ENCODE measurements around the gene PRKRA. TPM values are rescaled to one million over a fixed set of nuclear protein-coding genes. Genes with fewer than 3 reads are reported as not detected.

PRKRA gene
- total RNA-seq, 3 donors from 2014 or later, result 61.3 to 73.9 (median 69.1) TPM

GRCh38 chr2:178395295-178395694, 55.7 kb downstream of the PRKRA start:
- Histone ChIP-seq H3K4me3 (no peak overlapping the region), H3K36me3 (no peaks in the 10 kb centered on the region), H3K9me3 (no peaks in the 10 kb centered on the region), H3K4me1 (no peaks in the 10 kb centered on the region), H3K27me3 (no peaks in the 10 kb centered on the region), H3K27ac (no peak overlapping the region)
- intact Hi-C loops (cut with DNase I; ENCODE audit: low total_unique reads), result no loop called here
- no peak for TF ChIP-seq POLR2A (IDR thresholded peaks at IDR 0.05)
- no peak for TF ChIP-seq POLR2AphosphoS5 (IDR thresholded peaks at IDR 0.05)
- TF ChIP-seq, protein P1, sequence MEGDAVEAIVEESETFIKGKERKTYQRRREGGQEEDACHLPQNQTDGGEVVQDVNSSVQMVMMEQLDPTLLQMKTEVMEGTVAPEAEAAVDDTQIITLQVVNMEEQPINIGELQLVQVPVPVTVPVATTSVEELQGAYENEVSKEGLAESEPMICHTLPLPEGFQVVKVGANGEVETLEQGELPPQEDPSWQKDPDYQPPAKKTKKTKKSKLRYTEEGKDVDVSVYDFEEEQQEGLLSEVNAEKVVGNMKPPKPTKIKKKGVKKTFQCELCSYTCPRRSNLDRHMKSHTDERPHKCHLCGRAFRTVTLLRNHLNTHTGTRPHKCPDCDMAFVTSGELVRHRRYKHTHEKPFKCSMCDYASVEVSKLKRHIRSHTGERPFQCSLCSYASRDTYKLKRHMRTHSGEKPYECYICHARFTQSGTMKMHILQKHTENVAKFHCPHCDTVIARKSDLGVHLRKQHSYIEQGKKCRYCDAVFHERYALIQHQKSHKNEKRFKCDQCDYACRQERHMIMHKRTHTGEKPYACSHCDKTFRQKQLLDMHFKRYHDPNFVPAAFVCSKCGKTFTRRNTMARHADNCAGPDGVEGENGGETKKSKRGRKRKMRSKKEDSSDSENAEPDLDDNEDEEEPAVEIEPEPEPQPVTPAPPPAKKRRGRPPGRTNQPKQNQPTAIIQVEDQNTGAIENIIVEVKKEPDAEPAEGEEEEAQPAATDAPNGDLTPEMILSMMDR (IDR thresholded peaks at IDR 0.05), result no peak
- DNase-seq (ENCODE audit: low spot score in 2 of 2), result no peak

DNA sequence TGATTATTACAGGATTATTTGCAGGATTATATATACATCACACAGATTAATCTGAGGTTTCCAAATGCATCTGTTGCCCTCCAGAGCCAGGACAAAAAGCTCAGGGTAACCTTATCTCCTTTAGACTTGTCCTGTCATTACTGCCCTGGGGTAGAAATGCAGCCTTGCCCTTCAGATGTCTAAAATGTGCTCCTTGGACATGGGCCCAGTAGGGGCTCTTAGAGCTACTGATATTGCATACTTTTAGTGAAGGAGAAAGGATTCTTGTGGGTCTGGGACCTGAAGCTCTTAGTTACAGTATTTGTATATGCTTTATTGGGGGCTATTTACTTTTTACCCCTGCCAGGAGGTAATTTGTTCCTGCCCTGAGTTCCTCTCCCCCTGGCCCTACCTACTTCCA, 56.1 kb downstream of the PRKRA start:
- Histone ChIP-seq H3K4me1 (no peaks in the 10 kb centered on the region), H3K27me3 (no peaks in the 10 kb centered on the region), H3K9me3 (no peaks in the 10 kb centered on the region), H3K4me3 (no peak overlapping the region), H3K27ac (no peak overlapping the region), H3K36me3 (no peaks in the 10 kb centered on the region)
- no peak for DNase-seq (ENCODE audit: low spot score in 2 of 2)
- TF ChIP-seq POLR2AphosphoS5 (IDR thresholded peaks at IDR 0.05), result no peak
- TF ChIP-seq, protein P1 (IDR thresholded peaks at IDR 0.05), result no peak
- no peak for TF ChIP-seq POLR2A (IDR thresholded peaks at IDR 0.05)
- intact Hi-C loops (cut with DNase I; ENCODE audit: low total_unique reads), result no loop called here

- H3K4me1 ChIP-seq, result no peaks in the 10 kb centered on the region
- H3K4me3 ChIP-seq, result no peak overlapping the region
- TF ChIP-seq POLR2AphosphoS5 (IDR thresholded peaks at IDR 0.05), result no peak
- no peak overlapping the region for H3K27ac ChIP-seq
- intact Hi-C loops (cut with DNase I; ENCODE audit: low total_unique reads), result no loop called here
- DNase-seq (ENCODE audit: low spot score in 2 of 2), result no peak
- no peaks in the 10 kb centered on the region for H3K9me3 ChIP-seq
- H3K27me3 ChIP-seq, result no peaks in the 10 kb centered on the region
- H3K36me3 ChIP-seq, result no peaks in the 10 kb centered on the region
Measured at GRCh38 chr2:178392215-178392614, 58.8 kb downstream of the PRKRA start.

- Histone ChIP-seq H3K4me1 (no peaks in the 10 kb centered on the region), H3K9me3 (no peaks in the 10 kb centered on the region), H3K36me3 (no peaks in the 10 kb centered on the region), H3K27me3 (no peaks in the 10 kb centered on the region), H3K4me3 (no peak overlapping the region), H3K27ac (no peak overlapping the region)
- intact Hi-C loops (cut with DNase I; ENCODE audit: low total_unique reads), result no loop called here
- DNase-seq (ENCODE audit: low spot score in 2 of 2), result no peak
- TF ChIP-seq, protein P1 (IDR thresholded peaks at IDR 0.05), result no peak
- TF ChIP-seq POLR2AphosphoS5 (IDR thresholded peaks at IDR 0.05) (no peak), POLR2A (IDR thresholded peaks at IDR 0.05) (no peak)
Measured at GRCh38 chr2:178391701-178392100, 59.3 kb downstream of the PRKRA start.

DNA sequence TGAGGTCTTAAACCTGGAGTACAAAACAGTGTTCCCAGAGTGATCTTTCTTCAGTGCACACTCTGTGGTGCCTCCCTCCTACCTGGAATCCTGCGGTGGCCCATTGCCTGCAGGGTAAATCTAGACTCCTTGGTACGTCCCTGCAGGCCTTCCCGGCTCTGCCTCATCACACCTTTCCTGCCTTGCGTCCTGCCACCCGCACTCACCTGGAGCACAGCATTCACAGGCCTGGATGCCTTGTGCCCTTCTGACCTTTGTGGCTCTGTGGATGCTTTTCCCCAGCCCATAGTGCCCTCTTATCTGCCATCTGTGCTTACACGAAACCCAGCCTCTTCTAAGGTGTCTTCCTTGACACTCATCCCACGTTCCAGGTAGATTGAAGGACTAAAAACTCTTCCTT, 62.7 kb downstream of the PRKRA start:
- Histone ChIP-seq H3K4me3 (no peak overlapping the region), H3K9me3 (no peaks in the 10 kb centered on the region), H3K36me3 (no peaks in the 10 kb centered on the region), H3K27ac (no peak overlapping the region), H3K27me3 (no peaks in the 10 kb centered on the region), H3K4me1 (no peaks in the 10 kb centered on the region)
- no peak for DNase-seq (ENCODE audit: low spot score in 2 of 2)
- TF ChIP-seq, protein P1 (IDR thresholded peaks at IDR 0.05), result no peak
- TF ChIP-seq POLR2AphosphoS5 (IDR thresholded peaks at IDR 0.05) (no peak), POLR2A (IDR thresholded peaks at IDR 0.05) (no peak)
- intact Hi-C loops (cut with DNase I; ENCODE audit: low total_unique reads), result no loop called here

DNA sequence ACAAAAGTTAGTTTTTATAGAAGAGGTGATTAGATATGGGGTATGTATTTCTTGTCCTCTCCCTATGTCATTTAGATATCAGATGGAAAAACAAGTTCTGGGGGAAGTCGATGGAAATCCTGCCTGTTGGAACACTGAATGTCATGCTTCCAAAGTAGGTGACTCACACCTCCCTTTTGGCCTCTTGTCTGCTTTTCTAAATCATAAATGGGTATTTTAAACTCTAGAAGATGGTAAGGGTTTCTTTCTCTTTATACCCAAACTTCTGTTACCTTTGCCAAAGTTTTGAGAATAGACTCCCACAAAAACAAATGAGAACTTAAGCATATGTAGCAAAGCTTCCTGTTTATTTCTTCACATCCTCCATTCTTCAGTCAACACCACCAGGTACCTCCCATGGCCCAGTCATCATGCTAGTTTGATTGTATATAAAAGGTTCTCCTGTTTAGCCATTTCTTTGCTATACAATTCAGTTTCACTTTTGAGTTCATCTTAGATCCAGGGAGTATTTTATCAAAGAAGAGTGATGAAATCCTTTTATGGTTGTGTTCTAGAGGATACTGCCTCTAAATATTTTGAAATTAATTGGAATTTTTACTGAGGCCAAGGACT, 63.9 kb downstream of the PRKRA start:
- TF ChIP-seq, protein P1 (IDR thresholded peaks at IDR 0.05), result no peak
- no peak for TF ChIP-seq POLR2A (IDR thresholded peaks at IDR 0.05)
- no peak for TF ChIP-seq POLR2AphosphoS5 (IDR thresholded peaks at IDR 0.05)
- Histone ChIP-seq H3K4me1 (no peaks in the 10 kb centered on the region), H3K27me3 (no peaks in the 10 kb centered on the region), H3K4me3 (no peak overlapping the region), H3K9me3 (no peaks in the 10 kb centered on the region), H3K27ac (no peak overlapping the region), H3K36me3 (no peaks in the 10 kb centered on the region)
- DNase-seq (ENCODE audit: low spot score in 2 of 2), result no peak
- intact Hi-C loops (cut with DNase I; ENCODE audit: low total_unique reads), result no loop called here

All from breast epithelium (tissue), 4 donors.